Thoracic aorta (tissue), 2 donors: Measurements from ENCODE around the gene LCN2. TPM values are rescaled to one million over a fixed set of nuclear protein-coding genes. Genes with fewer than 3 reads are reported as not detected.

ENCODE experiments used
- ATAC-seq: fragments of 150-250 bp; one replicate; pipeline ENCODE4 v1.8.0; 2017; ENCODE audit warnings: low read depth; ENCODE audit not compliant: insufficient number of reproducible peaks, low FRiP score
- DNase-seq: peaks from one replicate; pipeline ENCODE4 v3.0.0-alpha.2; 2020; ENCODE audit warnings: low spot score
- H3K27ac ChIP-seq, 2 donors: fragments of 200-600 bp; sonication (generic); 1 replicate in 1 of 2; 2 replicates in 1 of 2; pipeline ENCODE4 v1.5.1; 2016; ENCODE audit warnings: mild to moderate bottlenecking in 2 of 2, moderate library complexity in 2 of 2
- H3K27me3 ChIP-seq: fragments of 200-600 bp; sonication (generic); replicated peaks from 2 replicates; pipeline ENCODE4 v1.6.0; 2016; ENCODE audit warnings: mild to moderate bottlenecking; ENCODE audit not compliant: insufficient read depth
- H3K36me3 ChIP-seq: fragments of 200-600 bp; sonication (generic); one replicate; pipeline ENCODE4 v1.5.1; 2016
- H3K4me1 ChIP-seq, 2 donors: fragments of 200-600 bp; sonication (generic); 1 replicate in 1 of 2; 2 replicates in 1 of 2; pipeline versions ENCODE4 v1.5.1 to v1.6.0; 2016; ENCODE audit warnings: low read depth in 2 of 2, mild to moderate bottlenecking in 1 of 2; ENCODE audit not compliant: control insufficient read depth in 1 of 2
- H3K4me3 ChIP-seq: fragments of 200-600 bp; sonication (generic); 2 replicates; pipeline ENCODE4 v1.5.1; 2016; ENCODE audit warnings: mild to moderate bottlenecking
- H3K9me3 ChIP-seq: fragments of 200-600 bp; sonication (generic); 2 replicates; pipeline ENCODE4 v1.5.1; 2016
- total RNA-seq, 2 donors: library from RNA; depleted of rRNA; stranded (reverse); fragments of >200 nt; gene quantifications; one replicate each; pipeline versions ENCODE4 v1.1.0 to v1.2.3, GENCODE V29; 2016
- TF ChIP-seq, protein P1 (sequence below): fragments of 200-600 bp; sonication (generic); IDR thresholded peaks from one replicate; pipeline ENCODE4 v1.5.1; 2019; ENCODE audit warnings: antibody characterized with exemption

Gene LCN2
- total RNA-seq, 2 donors from 2014 or later, result not detected

DNA sequence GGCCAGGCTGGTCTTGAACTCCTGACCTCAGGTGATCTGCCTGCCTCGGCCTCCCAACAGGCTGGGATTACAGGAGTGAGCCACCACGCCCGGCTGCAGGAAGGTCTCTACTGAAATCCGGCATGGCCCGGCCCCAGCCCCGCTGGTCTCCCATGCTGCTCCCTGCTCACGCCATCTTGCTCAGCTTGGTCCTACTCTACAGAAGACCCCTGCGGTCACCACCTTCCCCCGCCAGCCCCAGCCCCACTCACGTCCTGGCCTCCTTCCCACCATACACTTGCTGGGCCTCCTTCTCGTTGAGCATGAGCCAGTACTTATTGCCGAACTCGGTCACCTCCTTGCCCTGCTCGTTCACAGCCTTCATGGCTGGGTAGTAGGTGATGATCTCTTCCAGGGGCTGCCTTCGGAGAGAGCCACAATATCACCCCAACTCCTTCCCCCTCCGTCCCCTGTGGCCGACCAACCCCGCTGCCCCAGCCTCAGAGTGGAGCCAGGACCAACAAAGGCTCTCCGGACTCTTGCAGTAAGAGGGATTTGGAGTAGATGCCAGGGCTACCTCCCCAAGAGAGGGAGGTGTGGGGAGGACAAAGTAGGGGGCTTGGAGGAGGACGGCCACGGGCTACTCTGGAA, 25.7 kb upstream of the LCN2 start:
- Histone ChIP-seq H3K4me3 (no peak overlapping the region), H3K9me3 (no peaks in the 10 kb centered on the region), H3K27me3 (no peaks in the 10 kb centered on the region), H3K27ac (no peak overlapping the region), H3K4me1 (peaks cover 18 to 21% of the 10 kb centered on the region in 2 donors), H3K36me3 (peaks cover 13% of the 10 kb centered on the region)
- ATAC-seq (no peak), DNase-seq (no peak)
- TF ChIP-seq, protein P1, sequence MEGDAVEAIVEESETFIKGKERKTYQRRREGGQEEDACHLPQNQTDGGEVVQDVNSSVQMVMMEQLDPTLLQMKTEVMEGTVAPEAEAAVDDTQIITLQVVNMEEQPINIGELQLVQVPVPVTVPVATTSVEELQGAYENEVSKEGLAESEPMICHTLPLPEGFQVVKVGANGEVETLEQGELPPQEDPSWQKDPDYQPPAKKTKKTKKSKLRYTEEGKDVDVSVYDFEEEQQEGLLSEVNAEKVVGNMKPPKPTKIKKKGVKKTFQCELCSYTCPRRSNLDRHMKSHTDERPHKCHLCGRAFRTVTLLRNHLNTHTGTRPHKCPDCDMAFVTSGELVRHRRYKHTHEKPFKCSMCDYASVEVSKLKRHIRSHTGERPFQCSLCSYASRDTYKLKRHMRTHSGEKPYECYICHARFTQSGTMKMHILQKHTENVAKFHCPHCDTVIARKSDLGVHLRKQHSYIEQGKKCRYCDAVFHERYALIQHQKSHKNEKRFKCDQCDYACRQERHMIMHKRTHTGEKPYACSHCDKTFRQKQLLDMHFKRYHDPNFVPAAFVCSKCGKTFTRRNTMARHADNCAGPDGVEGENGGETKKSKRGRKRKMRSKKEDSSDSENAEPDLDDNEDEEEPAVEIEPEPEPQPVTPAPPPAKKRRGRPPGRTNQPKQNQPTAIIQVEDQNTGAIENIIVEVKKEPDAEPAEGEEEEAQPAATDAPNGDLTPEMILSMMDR, result no peak

DNA sequence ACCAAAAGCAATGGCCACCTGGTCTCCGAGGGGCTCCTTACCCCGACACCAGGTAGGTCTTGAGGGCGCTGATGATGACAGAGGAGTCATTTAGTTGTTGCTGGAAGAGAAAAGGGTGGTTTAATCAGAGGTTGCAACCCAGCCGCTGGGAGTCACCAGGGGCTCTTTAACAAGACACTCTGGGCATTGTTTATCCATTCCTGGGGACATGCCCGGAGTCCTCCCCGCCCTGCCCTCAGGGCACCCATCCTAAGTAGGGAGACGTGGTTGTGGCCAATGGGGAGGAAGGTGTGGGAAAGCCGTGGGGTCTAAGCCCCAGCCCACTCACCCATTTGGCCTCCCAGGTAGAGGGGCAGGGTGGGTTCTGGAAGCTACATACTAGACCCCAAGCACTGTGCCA, 24.8 kb upstream of the LCN2 start:
- TF ChIP-seq, protein P1, result no peak
- H3K4me1 ChIP-seq, result peaks cover 23 to 30% of the 10 kb centered on the region in 2 donors
- no peak overlapping the region for H3K27ac ChIP-seq
- no peaks in the 10 kb centered on the region for H3K9me3 ChIP-seq
- no peaks in the 10 kb centered on the region for H3K27me3 ChIP-seq
- H3K36me3 ChIP-seq, result peaks cover 13% of the 10 kb centered on the region
- DNase-seq (no peak), ATAC-seq (no peak)
- H3K4me3 ChIP-seq, result no peak overlapping the region

DNA sequence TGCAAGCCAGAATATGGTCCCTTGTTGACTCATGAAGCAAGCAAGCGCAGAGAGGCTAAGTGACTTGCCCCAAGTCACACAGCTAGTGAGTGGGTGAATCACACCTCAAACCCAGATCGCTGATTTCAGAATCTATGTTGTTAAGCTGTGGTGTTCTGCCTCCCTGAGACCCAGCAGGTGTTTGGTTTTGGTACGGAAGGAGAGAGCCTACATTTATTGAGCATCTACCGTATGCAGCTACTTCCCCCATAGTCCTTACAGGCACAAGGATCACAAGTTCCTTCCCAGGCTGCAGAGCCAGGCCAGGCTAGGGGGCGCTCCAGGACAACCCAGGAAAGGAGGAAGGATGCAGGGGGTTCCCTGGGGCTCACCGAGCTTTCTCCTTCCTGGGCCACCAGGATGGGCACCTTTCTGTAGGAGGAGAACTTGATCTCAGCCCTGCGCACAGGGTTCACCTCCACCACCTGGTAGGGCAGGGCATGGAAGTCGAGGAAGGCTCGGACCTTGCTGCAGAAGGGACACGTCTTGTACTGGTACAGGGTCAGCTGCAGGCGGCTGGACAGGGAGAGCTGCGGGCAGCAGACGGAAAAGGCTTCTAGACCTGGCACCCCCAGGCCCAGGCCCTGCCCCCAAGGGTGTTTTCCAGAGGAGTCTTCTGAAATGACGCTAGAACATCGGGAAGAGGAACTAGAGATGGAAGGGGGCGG, 24.2 kb upstream of the LCN2 start:
- Histone ChIP-seq H3K4me1 (peaks cover 23 to 32% of the 10 kb centered on the region in 2 donors), H3K27ac (no peak overlapping the region), H3K36me3 (peaks cover 13% of the 10 kb centered on the region), H3K4me3 (no peak overlapping the region), H3K27me3 (no peaks in the 10 kb centered on the region), H3K9me3 (no peaks in the 10 kb centered on the region)
- no peak for DNase-seq
- TF ChIP-seq, protein P1, result peak; percentile 27
- ATAC-seq, result no peak

DNA sequence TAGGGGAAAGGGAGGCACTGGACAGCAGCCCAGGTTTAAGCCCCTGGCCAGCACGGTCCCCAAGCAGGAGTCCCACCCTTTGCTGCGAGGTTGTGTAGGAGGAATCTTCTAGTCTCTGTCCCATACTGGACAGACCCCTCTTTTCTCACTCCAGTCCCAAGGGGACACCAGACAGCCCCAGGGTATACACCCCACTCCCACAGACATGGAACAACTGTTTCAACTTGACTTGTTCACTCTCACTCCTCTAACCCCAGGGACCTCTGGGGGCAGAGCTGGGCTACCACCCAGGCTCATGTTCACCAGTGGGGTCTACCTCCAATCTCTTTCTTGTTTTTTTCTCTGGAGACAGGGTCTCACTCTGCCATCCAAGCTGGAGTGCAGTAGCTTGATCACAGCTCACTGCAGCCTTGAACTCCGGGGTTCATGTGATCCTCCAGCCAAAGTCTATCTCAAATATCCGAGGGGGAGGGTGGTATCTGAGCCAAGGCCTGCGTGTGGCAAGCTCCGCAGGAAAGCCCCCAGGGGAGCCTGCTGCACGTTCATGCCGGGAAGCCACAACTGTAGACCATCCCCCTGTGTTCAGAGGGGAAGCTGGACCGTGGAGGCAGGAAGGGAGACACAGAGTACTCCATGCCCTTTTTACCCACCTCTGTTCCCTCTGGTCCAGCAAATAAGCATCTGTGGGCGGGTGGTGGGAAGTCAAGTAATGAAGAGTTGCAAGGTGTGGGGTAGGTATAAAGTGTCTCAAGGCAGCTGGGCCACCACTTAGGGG, 23.5 kb upstream of the LCN2 start:
- H3K27me3 ChIP-seq, result no peaks in the 10 kb centered on the region
- no peak for DNase-seq
- no peak overlapping the region for H3K4me3 ChIP-seq
- peaks cover 13% of the 10 kb centered on the region for H3K36me3 ChIP-seq
- TF ChIP-seq, protein P1, result no peak
- no peak for ATAC-seq
- H3K4me1 ChIP-seq, result peaks cover 23 to 32% of the 10 kb centered on the region in 2 donors
- no peak overlapping the region for H3K27ac ChIP-seq
- H3K9me3 ChIP-seq, result no peaks in the 10 kb centered on the region

DNA sequence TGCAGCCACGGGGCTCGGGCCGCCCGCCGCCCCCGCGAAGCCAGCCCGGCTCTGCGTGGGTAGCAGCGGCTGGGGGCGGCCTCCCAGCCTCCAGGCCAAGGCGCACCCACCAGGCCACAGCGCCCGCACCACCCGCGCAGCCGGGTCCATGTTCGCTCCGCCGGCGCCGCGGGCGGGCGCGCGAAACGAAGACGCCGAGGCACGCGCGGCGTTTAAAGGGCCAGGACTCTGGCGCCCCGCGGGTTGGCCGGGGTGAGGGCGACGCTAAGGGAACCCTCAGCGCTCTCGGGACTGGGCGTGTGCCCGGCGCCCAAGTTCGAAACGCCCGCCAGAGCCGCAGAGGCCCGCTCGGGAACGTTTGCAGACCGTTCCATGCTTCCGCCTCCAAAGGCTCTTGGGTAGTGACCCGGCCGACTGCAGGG, 21.7 kb upstream of the LCN2 start, which contains the start of gene PTGES2:
Gene PTGES2, minus strand, starts transcription at position 162 of the 422 bp plus-strand sequence. Its CDS starts 12 bp downstream, at position 150.
- H3K27me3 ChIP-seq, result no peaks in the 10 kb centered on the region
- peak within 1 kb of the TSS; percentile 90 to 98 for H3K27ac ChIP-seq
- peak within 1 kb of the TSS; percentile 94 for H3K4me3 ChIP-seq
- TF ChIP-seq, protein P1, result no peak
- H3K4me1 ChIP-seq, result peaks cover 23 to 32% of the 10 kb centered on the region in 2 donors
- peak; percentile 87 for ATAC-seq
- DNase-seq, result no peak
- H3K36me3 ChIP-seq, result peaks cover 3% of the 10 kb centered on the region
- no peaks in the 10 kb centered on the region for H3K9me3 ChIP-seq
